ENCODE data around the gene KCND2.
"Not testable (repeated sequence)": the region's sequence is repeated elsewhere in the genome, so short reads cannot be mapped to it uniquely, and the experiment has no call there.

Gene KCND2

DNA sequence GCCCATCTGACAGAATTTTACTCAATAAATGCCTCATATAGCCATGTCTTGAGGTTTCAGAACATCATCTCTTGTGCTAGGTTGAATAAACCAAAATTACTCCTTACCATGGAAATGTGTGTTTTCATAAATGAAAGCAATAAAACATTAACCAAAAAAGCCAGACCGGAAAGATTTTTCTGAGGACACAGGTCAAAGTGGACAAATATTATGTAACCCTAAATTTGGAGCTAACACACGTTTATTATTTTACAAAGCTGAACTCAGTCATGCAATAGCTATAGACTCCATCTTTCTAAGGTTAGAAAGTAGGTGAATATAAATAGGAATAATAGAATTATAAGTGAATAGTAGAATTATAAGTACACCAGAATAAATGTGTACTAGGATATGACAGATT, 315.9 kb downstream of the KCND2 start:
- no peak for DNase-seq

DNA sequence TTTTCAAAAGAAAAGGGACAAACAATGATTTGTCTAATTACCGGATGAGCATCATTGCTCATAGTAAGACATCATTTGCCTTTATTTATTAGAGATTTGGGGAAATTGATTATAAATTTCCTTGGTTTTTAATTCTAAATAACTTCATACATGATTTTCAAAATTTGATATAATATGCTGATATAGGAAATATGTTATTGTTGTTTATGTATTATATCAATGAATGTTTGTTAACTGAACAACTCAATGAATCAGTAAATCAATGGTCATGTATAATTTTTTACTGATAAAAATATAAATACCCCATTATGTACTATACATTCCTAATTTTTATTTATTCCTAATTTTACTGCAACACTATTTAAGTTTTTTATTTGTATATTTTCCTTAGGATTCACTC, 327.6 kb downstream of the KCND2 start:
- DNase-seq, result no peak

DNA sequence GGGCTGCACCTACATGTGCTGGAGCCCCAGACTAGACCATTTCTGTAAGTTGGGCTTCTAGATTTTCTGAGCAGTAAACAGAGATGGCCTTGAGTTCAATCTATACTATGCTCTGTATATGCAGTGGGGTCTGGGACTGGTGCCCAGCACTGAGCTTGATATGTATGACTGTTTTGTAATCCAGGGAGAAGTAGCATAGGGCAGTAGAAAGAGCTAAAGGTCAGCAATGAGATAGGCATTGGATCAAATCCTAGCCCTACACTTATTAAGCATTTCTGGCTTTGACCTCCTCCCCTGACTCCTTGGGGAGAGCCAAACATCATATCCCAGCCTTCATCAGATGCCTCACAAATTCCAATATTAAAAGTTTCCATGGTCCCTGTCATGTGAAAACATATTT, 330.4 kb downstream of the KCND2 start:
- no peak for DNase-seq

DNA sequence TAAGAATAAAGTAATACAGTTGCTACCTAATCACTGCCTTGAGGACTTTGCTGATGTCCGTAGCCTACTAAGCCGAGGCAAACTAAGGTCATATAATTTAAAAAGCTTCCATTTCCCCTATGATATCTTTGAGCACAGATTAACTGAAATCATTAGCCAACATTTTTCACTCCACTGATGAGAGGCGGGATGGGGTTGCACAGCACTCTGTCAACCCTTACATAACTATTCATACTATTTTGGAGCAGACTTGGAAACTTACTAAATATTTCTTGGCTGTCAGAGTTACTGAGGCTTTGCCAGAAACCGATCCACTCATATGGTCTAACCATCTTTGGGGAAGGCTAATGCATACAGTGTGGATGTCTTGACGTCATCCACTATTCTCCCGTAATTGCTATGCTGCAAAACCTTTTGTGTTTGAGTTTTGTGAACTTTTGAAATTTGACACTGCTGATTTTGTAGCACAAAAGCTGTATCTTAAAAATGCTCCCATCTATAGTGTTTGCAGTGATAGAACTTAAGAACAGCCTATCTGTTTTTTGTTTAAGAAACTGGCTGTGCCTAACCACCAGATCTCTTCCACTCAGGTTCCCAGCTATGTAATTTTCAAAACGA, 336.3 kb downstream of the KCND2 start:
- no peak for DNase-seq

DNA sequence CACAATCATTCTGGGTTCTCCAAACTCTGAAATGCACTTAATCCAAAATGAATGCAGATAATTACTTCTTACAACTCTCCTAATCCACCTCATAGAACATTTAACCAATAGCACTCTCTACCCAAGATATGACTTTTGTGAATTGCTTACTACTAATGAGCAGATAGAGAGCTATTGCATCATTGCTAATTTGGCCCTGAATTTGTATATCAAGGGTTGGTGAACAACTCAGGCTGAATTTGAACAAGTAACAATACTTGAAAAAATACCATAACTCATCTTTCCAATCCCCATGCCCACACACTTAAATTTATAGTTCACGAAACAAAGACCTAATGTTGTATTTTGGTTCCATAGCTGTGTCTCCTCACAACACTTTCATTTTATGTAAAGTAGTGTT, 339.0 kb downstream of the KCND2 start:
- DNase-seq, result no peak

DNA sequence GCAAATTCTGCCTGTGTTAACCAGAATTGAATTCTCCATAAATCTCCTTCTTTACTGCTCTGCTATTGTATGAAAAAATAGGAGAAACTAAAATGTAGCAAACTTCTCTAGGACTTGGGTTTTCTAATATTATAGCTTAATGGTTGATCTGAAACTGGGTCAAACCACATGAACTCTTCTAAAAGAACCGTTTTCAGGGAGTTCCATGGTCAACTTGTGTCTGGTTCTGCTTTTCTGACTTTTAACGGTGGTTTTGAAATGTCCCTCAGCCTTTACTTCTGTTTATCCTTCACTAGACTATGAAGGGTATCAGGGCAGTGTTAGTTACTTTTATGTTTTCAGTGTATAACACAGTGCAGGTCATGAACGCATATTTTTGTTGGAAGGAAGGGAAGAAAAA, 342.7 kb downstream of the KCND2 start:
- DNase-seq, result no peak

DNA sequence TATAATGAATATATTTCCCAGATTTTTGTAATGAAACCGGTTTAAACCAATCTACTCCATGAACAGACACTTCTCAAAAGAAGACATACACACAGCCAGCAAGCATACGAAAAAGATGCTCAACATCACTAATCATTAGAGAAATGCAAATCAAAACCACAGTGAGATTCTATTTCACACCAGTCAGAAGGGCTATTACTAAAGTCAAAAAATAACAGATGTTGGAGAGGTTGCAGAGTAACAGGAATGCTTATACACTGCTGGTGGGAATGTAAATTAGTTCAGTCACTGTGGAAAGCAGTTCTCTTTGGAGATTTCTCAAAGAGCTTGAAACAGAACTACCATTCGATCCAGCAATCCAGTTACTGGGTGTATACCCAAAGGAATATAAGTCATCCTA, 344.3 kb downstream of the KCND2 start:
- DNase-seq, result no peak

- DNase-seq, result no peak
Measured at GRCh38 chr7:120628251-120628650, 355.3 kb downstream of the KCND2 start.

DNA sequence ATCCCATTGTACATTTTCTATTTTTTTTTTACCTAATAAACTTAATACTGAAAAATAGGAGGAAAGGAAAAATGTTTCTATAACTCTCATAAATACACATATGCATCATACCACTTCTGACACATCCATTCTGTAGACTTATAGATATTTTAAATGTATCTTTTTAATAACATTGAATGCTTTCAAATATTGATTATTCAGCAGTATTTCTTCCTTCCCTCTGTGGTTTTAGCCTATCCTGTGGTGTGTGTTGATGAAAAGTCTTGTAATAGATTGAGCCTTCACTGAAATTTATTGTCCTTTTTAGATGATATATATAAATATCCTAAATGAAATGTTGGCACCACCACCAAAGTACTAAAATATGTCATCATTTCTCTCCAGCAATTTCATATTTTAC, 366.9 kb downstream of the KCND2 start:
- DNase-seq, result no peak

DNA sequence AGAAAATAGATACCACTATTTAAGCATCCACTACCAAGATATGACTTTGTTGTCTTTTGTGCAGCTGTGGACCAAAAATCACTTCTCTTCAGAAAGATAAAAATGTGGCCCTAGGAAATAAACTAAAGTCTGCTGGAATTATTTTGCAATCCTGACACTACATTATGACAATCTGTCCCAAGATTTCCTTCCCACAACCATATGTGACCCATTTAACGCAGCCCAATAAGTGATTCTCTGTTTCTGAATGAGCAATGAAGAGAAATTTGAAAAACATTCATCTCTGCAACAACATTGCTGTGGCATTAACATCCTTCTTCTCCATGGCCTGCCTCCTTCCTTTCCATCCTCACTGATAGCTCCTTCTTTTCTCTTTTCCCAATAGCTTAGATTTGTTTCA, 373.0 kb downstream of the KCND2 start:
- DNase-seq, result no peak

GRCh38 chr7:120654241-120654640, 381.3 kb downstream of the KCND2 start:
- no peak for DNase-seq

DNA sequence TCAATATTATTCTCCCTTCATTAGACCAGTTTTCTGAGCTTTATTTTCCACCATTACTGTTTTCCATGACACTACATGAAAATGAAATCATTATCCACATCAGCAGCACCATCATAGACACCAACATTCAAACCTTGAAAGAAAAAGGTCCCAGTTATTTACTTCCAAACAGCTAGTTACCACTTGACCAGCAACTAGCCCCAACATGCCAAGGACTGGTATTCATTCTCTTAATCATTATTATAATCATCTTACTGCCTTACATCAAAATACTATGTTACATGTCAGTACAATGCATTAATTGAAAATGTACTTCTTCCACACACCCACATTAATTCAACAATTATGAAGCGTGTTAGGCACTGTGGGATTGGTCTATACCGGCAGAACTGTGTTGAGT, 385.5 kb downstream of the KCND2 start:
- DNase-seq, result no peak

GRCh38 chr7:120662291-120662690, 389.3 kb downstream of the KCND2 start:
- DNase-seq, result no peak

DNA sequence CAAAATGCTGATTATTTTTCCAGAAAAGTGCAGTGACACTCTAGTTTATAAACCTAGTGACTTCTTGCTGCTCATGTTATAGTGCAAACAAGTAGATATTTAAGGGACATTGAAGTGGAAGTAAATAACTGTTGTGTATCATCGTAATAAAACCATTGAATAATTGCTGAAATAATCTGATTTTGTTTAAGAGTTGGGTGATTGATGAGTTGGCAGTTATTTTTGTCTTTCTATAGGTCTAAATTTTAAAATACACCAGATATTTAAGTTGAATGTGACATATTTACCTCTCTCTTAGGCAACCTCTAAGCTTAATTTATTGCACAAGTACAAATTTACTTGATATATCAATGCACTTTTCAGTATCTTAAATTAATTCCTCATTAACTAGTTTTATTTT, 392.1 kb downstream of the KCND2 start:
- no peak for DNase-seq

GRCh38 chr7:120675076-120675475, 402.1 kb downstream of the KCND2 start:
- DNase-seq, result no peak

DNA sequence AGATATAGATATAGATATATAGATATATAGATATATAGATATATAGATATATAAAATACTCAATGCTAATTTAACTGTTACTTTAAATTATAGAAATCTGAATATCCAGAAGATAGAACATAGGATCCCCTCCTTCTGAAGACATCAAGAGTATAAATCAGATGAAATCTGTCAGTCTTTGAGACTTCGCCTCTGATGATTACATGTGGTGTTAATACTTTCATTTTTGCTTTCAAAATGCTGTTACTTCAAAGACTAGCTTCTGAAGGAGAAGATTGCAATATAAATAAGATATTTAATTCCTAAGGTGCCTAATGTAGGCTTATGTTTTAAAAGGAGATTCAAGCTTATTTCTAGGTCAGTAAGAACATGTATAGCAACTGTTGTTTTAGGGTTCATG, 404.6 kb downstream of the KCND2 start:
- DNase-seq, result no peak

GRCh38 chr7:120680985-120681384, 408.0 kb downstream of the KCND2 start:
- no peak for DNase-seq

DNA sequence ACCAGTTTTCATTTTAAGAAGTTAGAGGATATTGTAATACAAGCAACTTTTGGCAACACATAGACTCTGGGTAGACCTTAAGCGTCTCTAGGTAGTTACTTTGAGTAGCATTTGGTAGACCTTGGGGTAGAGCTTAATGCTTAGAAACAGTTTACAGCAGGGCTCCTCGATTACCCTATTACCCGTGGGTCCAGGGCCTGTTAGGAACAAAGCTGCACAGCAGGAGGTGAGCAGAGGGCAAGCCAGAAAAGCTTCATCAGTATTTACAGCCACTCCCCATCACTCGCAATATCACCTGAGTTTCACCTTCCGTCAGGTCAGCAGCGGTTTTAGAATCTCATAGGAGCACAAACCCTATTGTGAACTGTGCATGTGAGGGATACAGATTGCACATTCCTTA, 411.5 kb downstream of the KCND2 start:
- no peak for DNase-seq

DNA sequence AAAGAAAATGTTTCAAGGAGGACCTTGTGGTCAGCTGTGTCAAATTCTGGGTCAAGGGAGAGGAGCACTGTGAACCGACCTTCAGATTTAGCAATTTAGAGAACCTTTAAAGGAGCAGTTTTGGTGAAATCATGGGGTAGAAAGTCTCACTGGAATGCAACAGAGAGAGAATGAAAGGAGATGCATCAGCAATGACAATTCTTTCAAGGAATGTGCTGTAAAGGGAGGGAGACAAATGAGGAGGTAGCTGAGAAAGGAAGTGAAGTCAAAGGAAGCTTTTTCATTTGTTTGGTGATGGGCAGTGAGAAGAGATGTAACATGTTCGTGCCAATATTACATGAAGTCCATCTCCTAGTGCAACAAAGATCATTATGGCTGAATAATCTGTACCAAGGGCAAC, 418.9 kb downstream of the KCND2 start:
- no peak for DNase-seq

DNA sequence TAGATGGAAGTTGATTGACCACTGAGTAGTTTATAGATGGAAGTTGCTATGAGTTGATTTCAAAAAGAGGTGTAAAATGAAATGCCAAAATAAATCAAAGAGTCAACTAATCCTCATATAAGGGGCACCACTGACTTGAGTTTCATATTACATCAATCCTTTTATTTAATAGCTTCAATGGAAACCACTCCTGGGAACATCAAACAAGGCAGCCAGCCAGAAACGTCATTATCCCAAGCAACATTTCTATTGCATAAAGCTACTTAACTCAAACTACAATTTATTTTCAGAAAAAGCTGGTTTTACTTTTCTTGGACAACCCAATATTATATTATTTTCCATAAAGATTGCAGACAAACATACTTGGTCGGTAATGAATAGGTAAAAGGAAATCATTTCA, 422.9 kb downstream of the KCND2 start:
- no peak for DNase-seq

- no peak for DNase-seq
Measured at GRCh38 chr7:120700796-120701195, 427.8 kb downstream of the KCND2 start.

GRCh38 chr7:120702408-120702807, 429.4 kb downstream of the KCND2 start:
- DNase-seq, result not testable (repeated sequence)

- DNase-seq, result no peak
Measured at GRCh38 chr7:120703585-120704240, 430.7 kb downstream of the KCND2 start.

DNA sequence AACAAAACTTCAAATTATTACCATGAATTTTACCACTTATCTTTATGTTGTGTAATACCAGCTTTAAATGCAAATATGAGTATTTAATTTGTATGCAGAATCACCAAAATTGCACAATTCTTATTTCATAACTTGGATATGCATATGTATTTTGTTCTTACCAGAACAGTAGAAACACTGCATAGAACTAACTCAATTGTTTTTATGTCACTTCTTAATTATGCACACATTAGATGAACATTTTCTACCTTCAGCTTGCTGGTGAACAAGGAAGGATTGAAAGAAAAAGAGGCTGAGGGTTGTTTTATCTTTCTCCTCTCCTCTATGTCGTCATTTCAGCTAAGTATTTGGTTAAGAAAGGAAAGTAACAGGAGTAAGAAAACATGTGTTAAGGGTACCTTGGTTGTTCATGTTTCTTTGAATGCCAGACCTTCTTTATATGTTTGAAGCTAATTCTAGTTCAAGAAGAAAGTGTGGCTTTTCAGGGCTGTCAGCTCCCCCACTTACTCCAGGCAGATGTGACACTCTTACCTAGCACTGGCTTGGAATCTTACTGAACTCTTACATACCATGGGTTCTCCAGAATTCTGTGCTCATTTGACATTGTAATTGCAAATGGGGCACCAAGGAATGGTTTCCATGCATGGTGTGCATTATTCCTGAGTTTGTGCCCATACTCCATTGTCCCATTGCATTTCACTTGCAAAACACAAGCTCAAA, 436.4 kb downstream of the KCND2 start:
- DNase-seq, result no peak

DNA sequence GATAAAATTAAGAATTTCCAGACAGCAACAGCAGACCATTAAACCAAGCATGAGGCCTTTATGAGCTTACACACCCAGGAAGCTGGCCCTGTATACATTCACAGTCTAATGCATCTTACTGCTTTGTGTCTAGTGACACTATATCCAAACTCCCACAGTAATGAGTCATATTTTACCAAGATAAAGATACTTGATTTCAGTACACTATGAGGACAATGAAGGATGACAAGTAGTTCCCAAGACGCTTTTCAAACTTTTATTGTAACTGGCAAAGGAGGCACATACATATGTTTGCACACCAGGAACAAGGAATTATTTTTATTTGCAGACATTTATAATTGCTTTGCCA, 437.0 kb downstream of the KCND2 start:
- no peak for DNase-seq
